OCI-LY3 (cell line): ENCODE results near the gene PKM.

ENCODE experiments used
- H2AFZ ChIP-seq: fragments of 200-600, 300-600 bp; shearing (Covaris generic); 2 replicates; pipeline ENCODE4 v1.6.0; 2014; ENCODE audit warnings: antibody characterized with exemption, low read depth, low read length
- H3K27ac ChIP-seq: fragments of 200-600, 300-600 bp; sonication (generic); 2 replicates; pipeline ENCODE4 v1.5.1; 2014; ENCODE audit warnings: mild to moderate bottlenecking, low read length, moderate library complexity, mixed read lengths
- H3K27me3 ChIP-seq: fragments of 200-600, 300-600 bp; sonication (generic); 2 replicates; pipeline ENCODE4 v1.6.1; 2014; ENCODE audit warnings: low read depth, low read length, mixed read lengths
- H3K36me3 ChIP-seq: fragments of 200-600, 300-600 bp; sonication (generic); replicated peaks from 2 replicates; pipeline ENCODE3; 2014; ENCODE audit warnings: low read depth, low read length, mixed read lengths
- H3K4me1 ChIP-seq: fragments of 300-600, 200-600 bp; sonication (generic); 2 replicates; pipeline ENCODE4 v1.6.1; 2014; ENCODE audit warnings: low read length, mixed read lengths
- H3K4me2 ChIP-seq: fragments of 200-600, 300-600 bp; sonication (generic); 2 replicates; pipeline ENCODE4 v1.6.1; 2014; ENCODE audit warnings: low read length, mixed read lengths
- H3K4me3 ChIP-seq: fragments of 300-600, 200-600 bp; sonication (generic); 2 replicates; pipeline ENCODE4 v1.5.1; 2014; ENCODE audit warnings: antibody characterized with exemption, mild to moderate bottlenecking, low read length, moderate library complexity
- H3K79me2 ChIP-seq: fragments of 300-600, 200-600 bp; shearing (Covaris generic); 2 replicates; pipeline ENCODE4 v1.6.1; 2014; ENCODE audit warnings: mild to moderate bottlenecking, low read length, mixed read lengths
- H3K9ac ChIP-seq: fragments of 300-600, 200-600 bp; shearing (Covaris generic); 2 replicates; pipeline ENCODE4 v1.6.0; 2014; ENCODE audit warnings: mild to moderate bottlenecking, low read length, moderate library complexity
- H3K9me3 ChIP-seq: fragments of 200-600, 300-600 bp; shearing (Covaris generic); 2 replicates; pipeline ENCODE4 v1.6.1; 2014; ENCODE audit warnings: low read length, mixed read lengths; ENCODE audit not compliant: insufficient read depth
- H4K20me1 ChIP-seq: fragments of 200-600, 300-600 bp; sonication (generic); 2 replicates; pipeline ENCODE4 v1.6.1; 2016; ENCODE audit warnings: low read length, mixed read lengths; ENCODE audit not compliant: insufficient read depth
- CTCF ChIP-seq: fragments of 200-600, 300-600 bp; sonication (generic); IDR thresholded peaks from 2 replicates; pipeline ENCODE4 v1.5.1; 2014; ENCODE audit warnings: antibody characterized with exemption, low read length, low read depth
- EZH2phosphoT487 ChIP-seq: fragments of 200-600 bp; shearing (Covaris generic); IDR thresholded peaks from 2 replicates; pipeline ENCODE4 v1.6.1; 2018; ENCODE audit warnings: antibody characterized with exemption, mixed run types, low read depth

The PKM gene

GRCh38 chr15:72203507-72203837 is 27.5 kb downstream of the PKM start:
- Histone ChIP-seq H3K4me1 (no peaks in the 10 kb centered on the region), H3K9me3 (no peaks in the 10 kb centered on the region), H4K20me1 (peaks cover 99% of the 10 kb centered on the region), H3K4me2 (no peak overlapping the region), H3K36me3 (peaks cover 97% of the 10 kb centered on the region), H2AFZ (no peak overlapping the region), H3K27ac (no peak overlapping the region), H3K9ac (no peak overlapping the region), H3K79me2 (peaks cover 50% of the 10 kb centered on the region), H3K4me3 (no peak overlapping the region), H3K27me3 (no peaks in the 10 kb centered on the region)
- TF ChIP-seq EZH2phosphoT487 = no peak
- no peak for TF ChIP-seq CTCF

GRCh38 chr15:72202801-72203506 is 28.0 kb downstream of the PKM start:
- Histone ChIP-seq H3K9me3 (no peaks in the 10 kb centered on the region), H3K4me2 (no peak overlapping the region), H2AFZ (no peak overlapping the region), H3K9ac (no peak overlapping the region), H3K4me3 (no peak overlapping the region), H3K36me3 (peaks cover 97% of the 10 kb centered on the region), H3K4me1 (no peaks in the 10 kb centered on the region), H3K79me2 (peaks cover 44% of the 10 kb centered on the region), H4K20me1 (peaks cover 99% of the 10 kb centered on the region), H3K27me3 (no peaks in the 10 kb centered on the region), H3K27ac (no peak overlapping the region)
- TF ChIP-seq CTCF (no peak), EZH2phosphoT487 (no peak)

GRCh38 chr15:72202302-72202701 is 28.7 kb downstream of the PKM start:
- Histone ChIP-seq H4K20me1 (peaks cover 94% of the 10 kb centered on the region), H3K9ac (no peak overlapping the region), H3K9me3 (no peaks in the 10 kb centered on the region), H3K27ac (no peak overlapping the region), H2AFZ (no peak overlapping the region), H3K79me2 (peaks cover 38% of the 10 kb centered on the region), H3K4me1 (no peaks in the 10 kb centered on the region), H3K4me2 (no peak overlapping the region), H3K36me3 (peaks cover 93% of the 10 kb centered on the region), H3K4me3 (no peak overlapping the region), H3K27me3 (no peaks in the 10 kb centered on the region)
- TF ChIP-seq EZH2phosphoT487 = no peak
- TF ChIP-seq CTCF = no peak

GRCh38 chr15:72201391-72201921 is 29.5 kb downstream of the PKM start:
- no peaks in the 10 kb centered on the region for H3K4me1 ChIP-seq
- no peak overlapping the region for H3K4me2 ChIP-seq
- peaks cover 29% of the 10 kb centered on the region for H3K79me2 ChIP-seq
- no peaks in the 10 kb centered on the region for H3K27me3 ChIP-seq
- TF ChIP-seq CTCF = no peak
- TF ChIP-seq EZH2phosphoT487 = no peak
- H4K20me1 ChIP-seq = peaks cover 93% of the 10 kb centered on the region
- H2AFZ ChIP-seq = no peak overlapping the region
- H3K27ac ChIP-seq = peak overlapping the region; percentile 12; the same call in 1 of the 2 replicates
- no peaks in the 10 kb centered on the region for H3K9me3 ChIP-seq
- H3K9ac ChIP-seq = no peak overlapping the region
- no peak overlapping the region for H3K4me3 ChIP-seq
- peaks cover 84% of the 10 kb centered on the region for H3K36me3 ChIP-seq
